WI38 (cell line): ENCODE measurements around the gene MADCAM1.
"Not testable (repeated sequence)": the region's sequence is repeated elsewhere in the genome, so short reads cannot be mapped to it uniquely, and the experiment has no call there.

Experiments used
- H3K4me3 ChIP-seq: 2 replicates; pipeline ENCODE4 v1.5.1; 2011; ENCODE audit warnings: low read depth, mild to moderate bottlenecking, control low read depth, low read length
- CTCF ChIP-seq: IDR thresholded peaks from 2 replicates; pipeline ENCODE4 v1.5.1; 2012; ENCODE audit warnings: low read depth, mild to moderate bottlenecking, control low read depth, low read length

The MADCAM1 gene

GRCh38 chr19:496112-496665 is at the start of gene MADCAM1:
Gene MADCAM1, plus strand, starts transcription at chr19:496486. Its CDS starts 14 bp downstream, at chr19:496500.
- no peak within 1 kb of the TSS for H3K4me3 ChIP-seq
- TF ChIP-seq CTCF, result no peak

- TF ChIP-seq CTCF, result no peak
- H3K4me3 ChIP-seq, result no peak overlapping the region
Observed at GRCh38 chr19:447064-447426, 49.2 kb upstream of the MADCAM1 start.

GRCh38 chr19:447816-448560 is 48.3 kb upstream of the MADCAM1 start:
- no peak overlapping the region for H3K4me3 ChIP-seq
- no peak for TF ChIP-seq CTCF

- H3K4me3 ChIP-seq, result no peak overlapping the region
Observed at GRCh38 chr19:449916-450315, 46.4 kb upstream of the MADCAM1 start.

GRCh38 chr19:450912-451481 is 45.3 kb upstream of the MADCAM1 start:
- H3K4me3 ChIP-seq, result not testable (repeated sequence)

More at GRCh38 chr19:449916-450315, 46.4 kb upstream of the MADCAM1 start:
- TF ChIP-seq CTCF, result no peak

- H3K4me3 ChIP-seq, result no peak overlapping the region
- TF ChIP-seq CTCF, result no peak
Observed at GRCh38 chr19:452829-453228, 43.5 kb upstream of the MADCAM1 start.

- no peak overlapping the region for H3K4me3 ChIP-seq
- TF ChIP-seq CTCF, result no peak
Observed at GRCh38 chr19:453606-454005, 42.7 kb upstream of the MADCAM1 start.
